ENCODE measurements around the gene RILPL2. TPM values are rescaled to one million over a fixed set of nuclear protein-coding genes. Genes with fewer than 3 reads are reported as not detected.

Gene RILPL2
- total and polyA plus RNA-seq, 9 of the 15 experiments (the other 6 are each of a cell fraction or from before 2014, with no cell fraction given): 0.61 to 5.8 (median 4.3) TPM

- TF ChIP-seq ELK3 (CRISPR knock-in tag; IDR thresholded peaks at IDR 0.05) (no peak), GTF3C2 (IDR thresholded peaks at IDR 0.05; ENCODE audit: borderline replicate concordance, extremely low read depth, insufficient read length) (no peak)
Observed at GRCh38 chr12:123474485-123475245, 38.2 kb upstream of the RILPL2 start (continued).

- 65% methylated on average over 9 of the region's 12 CpGs for WGBS (ENCODE audit: insufficient coverage, low coverage, missing lambda C conversion rate)
Observed at GRCh38 chr12:123472438-123472849, 36.0 kb upstream of the RILPL2 start.

More at GRCh38 chr12:123472438-123472849, 36.0 kb upstream of the RILPL2 start:
- TF ChIP-seq ZNF224 (CRISPR knock-in tag; IDR thresholded peaks at IDR 0.05): no peak
- no peak for TF ChIP-seq HCFC1 (IDR thresholded peaks at IDR 0.05; ENCODE audit: low read depth, low read length)
- no peak for TF ChIP-seq SLC30A9 (CRISPR knock-in tag; IDR thresholded peaks at IDR 0.05)
- no peak for TF ChIP-seq PTTG1 (tag; IDR thresholded peaks at IDR 0.05; ENCODE audit: low read depth)
- TF ChIP-seq NR2F6 (CRISPR knock-in tag; IDR thresholded peaks at IDR 0.05): no peak
- Histone ChIP-seq H3K4me1 (replicated peaks in 1 of 2; ENCODE audit: control insufficient read depth in 2 of 2, insufficient read depth in 2 of 2, low read length in 2 of 2) (peaks cover 0 to 2% of the 10 kb centered on the region in 2 experiments; a peak in 1 of 5 replicates), H3K4me3 (no peak overlapping the region), H3K9ac (ENCODE audit: insufficient read depth in 1 of 2, low read depth in 2 of 2, low read length in 2 of 2) (no peak overlapping the region), H4K20me1 (replicated peaks; ENCODE audit: control insufficient read depth, insufficient read depth, low read length) (no peaks in the 10 kb centered on the region), H3K9me1 (ENCODE audit: control insufficient read depth, insufficient read depth, low read length) (no peaks in the 10 kb centered on the region), H3K4me2 (ENCODE audit: insufficient read depth, low read length) (no peak overlapping the region), H3K27me3 (ENCODE audit: control insufficient read depth in 2 of 2, insufficient read depth in 2 of 2, low read length in 2 of 2) (no peaks in the 10 kb centered on the region), H3K79me2 (ENCODE audit: control insufficient read depth, insufficient read depth, low read length) (no peaks in the 10 kb centered on the region), H3K36me3 (ENCODE audit: control insufficient read depth, insufficient read depth, low read length) (peaks cover 48% of the 10 kb centered on the region; the same call in 2 of the 3 replicates), H3K9me3 (replicated peaks; ENCODE audit: control insufficient read depth, insufficient read depth, low read depth, low read length) (no peaks in the 10 kb centered on the region), H2AFZ (ENCODE audit: low read depth, low read length) (no peak overlapping the region), H3K27ac (ENCODE audit: extremely low read depth, low read depth, low read length) (no peak overlapping the region)
- ATAC-seq (no peak), DNase-seq (ENCODE audit: extremely low read depth in 1 of 4, low spot score in 3 of 4) (no peak), FAIRE-seq (no peak)
- intact Hi-C loops (cut with micrococcal nuclease) (no loop called here), in situ Hi-C loops (cut with MboI) (no loop called here)
- ChIA-PET POLR2A (interaction anchor here (1.0 kb wide), 1 partner anchor 11 kb away, joined by 3 read pairs; no protein-coding TSS in a partner anchor), CTCF (ENCODE audit: low intra/inter-chr PET ratio) (no interaction called here)
- no TSS peak for BruUV-seq (replicated peaks)

Measured in K562 (cell line).